GM23248 (cell line): ENCODE results near the gene YTHDF1. TPM values are rescaled to one million over a fixed set of nuclear protein-coding genes. Genes with fewer than 3 reads are reported as not detected.
A peak's percentile ranks its signal among the peaks of the same experiment; 100 is the strongest.

Experiments used
- DNase-seq: peaks from one replicate; pipeline ENCODE4 v3.0.0-alpha.2; 2015
- H2AFZ ChIP-seq: fragments of 200-600 bp; sonication (generic); 2 replicates; pipeline ENCODE4 v1.6.1; 2016; ENCODE audit warnings: antibody characterized with exemption
- H3F3A ChIP-seq: fragments of 200-600 bp; sonication (generic); 2 replicates; pipeline ENCODE4 v1.6.1; 2016; ENCODE audit warnings: mild to moderate bottlenecking, antibody characterized with exemption, mixed run types; ENCODE audit not compliant: insufficient read depth
- H3K27ac ChIP-seq: fragments of 200-600 bp; sonication (generic); 2 replicates; pipeline ENCODE4 v1.5.1; 2016; ENCODE audit warnings: mild to moderate bottlenecking
- H3K27me3 ChIP-seq: fragments of 200-600 bp; sonication (generic); replicated peaks from 2 replicates; pipeline ENCODE4 v1.6.1; 2016; ENCODE audit warnings: mild to moderate bottlenecking; ENCODE audit not compliant: insufficient read depth
- H3K36me3 ChIP-seq: fragments of 200-600 bp; sonication (generic); 2 replicates; pipeline ENCODE4 v1.6.1; 2016; ENCODE audit warnings: low read depth, mild to moderate bottlenecking
- H3K4me1 ChIP-seq: fragments of 200-600 bp; sonication (generic); 2 replicates; pipeline ENCODE4 v1.6.1; 2016; ENCODE audit warnings: mild to moderate bottlenecking; ENCODE audit not compliant: insufficient read depth
- H3K4me2 ChIP-seq: fragments of 200-600 bp; sonication (generic); one replicate; pipeline ENCODE4 v1.6.1; 2016; ENCODE audit warnings: mild to moderate bottlenecking; ENCODE audit not compliant: unreplicated experiment
- H3K4me3 ChIP-seq: fragments of 200-600 bp; sonication (generic); 2 replicates; pipeline ENCODE4 v1.5.1; 2016; ENCODE audit warnings: mild to moderate bottlenecking
- H3K79me2 ChIP-seq: fragments of 200-600 bp; sonication (generic); 2 replicates; pipeline ENCODE4 v1.6.1; 2016; ENCODE audit warnings: mild to moderate bottlenecking; ENCODE audit not compliant: insufficient read depth
- H3K9ac ChIP-seq: fragments of 200-600 bp; sonication (generic); 2 replicates; pipeline ENCODE4 v1.6.1; 2016; ENCODE audit warnings: mild to moderate bottlenecking
- H3K9me2 ChIP-seq: fragments of 200-600 bp; sonication (generic); 2 replicates; pipeline ENCODE4 v1.6.1; 2016; ENCODE audit warnings: mixed run types, mild to moderate bottlenecking, moderate library complexity; ENCODE audit not compliant: insufficient read depth
- H3K9me3 ChIP-seq: fragments of 200-600 bp; sonication (generic); one replicate; pipeline ENCODE4 v1.6.1; 2017; ENCODE audit warnings: low read depth
- H4K20me1 ChIP-seq: fragments of 200-600 bp; sonication (generic); 2 replicates; pipeline ENCODE4 v1.6.0; 2016; ENCODE audit not compliant: insufficient read depth
- EZH2 ChIP-seq: fragments of 200-600 bp; sonication (generic); IDR thresholded peaks from 2 replicates; pipeline ENCODE4 v1.6.1; 2018; ENCODE audit warnings: antibody characterized with exemption, mild to moderate bottlenecking; ENCODE audit not compliant: insufficient read depth, poor library complexity, severe bottlenecking
- EZH2phosphoT487 ChIP-seq: fragments of 200-600 bp; sonication (generic); IDR thresholded peaks from 2 replicates; pipeline ENCODE4 v1.6.1; 2018; ENCODE audit warnings: antibody characterized with exemption, moderate library complexity, mild to moderate bottlenecking, low read depth; ENCODE audit not compliant: insufficient read depth
- WGBS, 2 experiments: methylation state at CpG; one replicate each; pipeline ENCODE4 v1.1.6; 2015 to 2017; ENCODE audit warnings: low lambda C conversion rate in 2 of 2, low coverage in 1 of 2; ENCODE audit errors: missing lambda C conversion rate in 2 of 2; 5-methylcytosine and 5-hydroxymethylcytosine counted together
- in situ Hi-C: fragments of 300-500 bp; cut with MboI; formaldehyde crosslinking; loops from 2 replicates; pipeline ENCODE4 v1.15.0; 2020
- polyA plus RNA-seq: library from polyadenylated mRNA; unstranded; fragments of >200 nt; fragmentation: Nextera tagmentation; extraction: Ambion mirVana; gene quantifications from 2 replicates; pipeline ENCODE4 v1.2.1, GENCODE V29; 2016
- total RNA-seq: library from RNA; depleted of rRNA; stranded (reverse); fragments of >200 nt; shearing (Covaris generic); gene quantifications from 2 replicates; pipeline ENCODE4 v1.2.3, GENCODE V29; 2014

Gene YTHDF1
- total and polyA plus RNA-seq, 2 experiments from 2014 or later: 16.7 to 20.4 TPM

DNA sequence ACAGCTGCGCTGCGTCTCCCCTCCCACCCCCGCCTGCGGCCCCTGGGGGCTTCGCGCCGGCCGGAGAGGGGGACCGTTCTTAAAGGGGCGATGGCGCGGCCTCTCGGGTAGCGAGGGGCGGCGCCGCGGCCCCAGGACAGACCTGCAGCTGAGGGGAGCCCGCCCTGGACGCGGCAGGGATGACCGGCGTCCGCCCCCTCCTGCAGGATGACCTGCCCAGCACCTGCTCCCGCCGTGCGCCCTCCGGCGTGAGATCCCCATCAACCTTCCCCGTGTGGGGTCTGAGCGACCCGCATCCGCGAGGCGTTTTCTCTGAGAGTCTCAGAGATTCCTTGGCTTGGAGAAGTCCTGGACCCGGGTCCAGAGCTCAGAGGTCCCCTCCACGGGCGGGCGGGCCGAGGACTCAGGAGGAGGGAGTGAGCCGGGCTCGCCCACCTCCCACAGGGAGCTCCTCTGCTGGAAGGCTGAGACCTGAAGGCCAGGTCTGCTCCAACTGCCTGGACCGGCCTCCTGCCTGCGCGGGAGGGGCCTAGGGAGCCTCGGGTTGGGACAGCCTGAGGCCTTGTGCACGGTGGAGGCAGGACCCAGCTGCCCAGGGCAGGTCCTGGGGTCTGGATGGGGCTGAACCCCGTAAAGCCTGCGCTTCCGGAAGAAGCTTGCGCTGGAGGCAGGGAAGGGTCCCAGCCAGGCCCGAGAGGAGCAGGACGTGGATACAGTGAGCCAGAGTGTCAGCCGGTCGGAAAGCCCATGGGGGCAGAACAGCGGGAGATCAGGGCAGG, 38.9 kb upstream of the YTHDF1 start:
- peak; percentile 37 for TF ChIP-seq EZH2
- TF ChIP-seq EZH2phosphoT487: no peak
- H3K4me3 ChIP-seq: no peak overlapping the region
- H3F3A ChIP-seq: no peaks in the 10 kb centered on the region
- WGBS, 2 experiments: 33 to 35% methylated on average over 43 to 47 of the region's 56 CpGs
- H3K9me3 ChIP-seq: no peaks in the 10 kb centered on the region
- H3K79me2 ChIP-seq: no peaks in the 10 kb centered on the region
- no peak overlapping the region for H3K27ac ChIP-seq
- no peaks in the 10 kb centered on the region for H3K9me2 ChIP-seq
- no peaks in the 10 kb centered on the region for H3K4me1 ChIP-seq
- DNase-seq: no peak
- in situ Hi-C loops: no loop called here
- no peaks in the 10 kb centered on the region for H4K20me1 ChIP-seq
- no peaks in the 10 kb centered on the region for H3K36me3 ChIP-seq
- H2AFZ ChIP-seq: no peak overlapping the region
- no peak overlapping the region for H3K9ac ChIP-seq
- peaks cover 32% of the 10 kb centered on the region for H3K27me3 ChIP-seq
- no peak overlapping the region for H3K4me2 ChIP-seq

DNA sequence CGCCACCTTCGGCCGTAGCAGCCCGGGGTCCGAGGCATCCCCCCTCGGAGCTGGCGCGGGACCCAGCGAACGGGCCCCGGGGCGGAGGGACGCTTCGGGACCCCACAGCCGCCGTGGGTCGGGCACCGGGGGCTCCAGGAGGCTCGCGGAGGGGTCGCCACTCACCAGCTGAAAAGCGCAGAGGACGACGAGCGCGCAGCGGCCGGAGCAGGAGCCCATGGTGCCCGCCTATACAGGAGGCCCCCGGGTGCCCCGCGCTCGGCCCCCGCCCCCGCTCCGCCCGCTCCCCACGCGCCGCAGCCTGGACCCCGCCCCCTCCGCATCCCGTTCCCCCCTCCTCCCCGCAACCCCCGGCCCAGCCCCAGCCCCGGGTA, 38.3 kb upstream of the YTHDF1 start, which contains the start of gene NKAIN4:
TSS of gene NKAIN4 (minus strand) at position 232 of the 374 bp plus-strand sequence. CDS start at position 219, 13 bp downstream.
- H3K27me3 ChIP-seq: peaks cover 31% of the 10 kb centered on the region
- no peaks in the 10 kb centered on the region for H3K4me1 ChIP-seq
- H3F3A ChIP-seq: no peaks in the 10 kb centered on the region
- no peak for TF ChIP-seq EZH2
- TF ChIP-seq EZH2phosphoT487: no peak
- H4K20me1 ChIP-seq: no peaks in the 10 kb centered on the region
- WGBS, 2 experiments: 0 to 3% methylated on average over 17 to 24 of the region's 46 CpGs
- H3K9ac ChIP-seq: no peak within 1 kb of the TSS
- H3K9me2 ChIP-seq: no peaks in the 10 kb centered on the region
- H3K4me3 ChIP-seq: no peak within 1 kb of the TSS
- H3K36me3 ChIP-seq: no peaks in the 10 kb centered on the region
- no peaks in the 10 kb centered on the region for H3K9me3 ChIP-seq
- no peak within 1 kb of the TSS for H3K4me2 ChIP-seq
- no peak within 1 kb of the TSS for H2AFZ ChIP-seq
- DNase-seq: no peak
- in situ Hi-C loops: no loop called here
- H3K79me2 ChIP-seq: no peaks in the 10 kb centered on the region
- no peak within 1 kb of the TSS for H3K27ac ChIP-seq

DNA sequence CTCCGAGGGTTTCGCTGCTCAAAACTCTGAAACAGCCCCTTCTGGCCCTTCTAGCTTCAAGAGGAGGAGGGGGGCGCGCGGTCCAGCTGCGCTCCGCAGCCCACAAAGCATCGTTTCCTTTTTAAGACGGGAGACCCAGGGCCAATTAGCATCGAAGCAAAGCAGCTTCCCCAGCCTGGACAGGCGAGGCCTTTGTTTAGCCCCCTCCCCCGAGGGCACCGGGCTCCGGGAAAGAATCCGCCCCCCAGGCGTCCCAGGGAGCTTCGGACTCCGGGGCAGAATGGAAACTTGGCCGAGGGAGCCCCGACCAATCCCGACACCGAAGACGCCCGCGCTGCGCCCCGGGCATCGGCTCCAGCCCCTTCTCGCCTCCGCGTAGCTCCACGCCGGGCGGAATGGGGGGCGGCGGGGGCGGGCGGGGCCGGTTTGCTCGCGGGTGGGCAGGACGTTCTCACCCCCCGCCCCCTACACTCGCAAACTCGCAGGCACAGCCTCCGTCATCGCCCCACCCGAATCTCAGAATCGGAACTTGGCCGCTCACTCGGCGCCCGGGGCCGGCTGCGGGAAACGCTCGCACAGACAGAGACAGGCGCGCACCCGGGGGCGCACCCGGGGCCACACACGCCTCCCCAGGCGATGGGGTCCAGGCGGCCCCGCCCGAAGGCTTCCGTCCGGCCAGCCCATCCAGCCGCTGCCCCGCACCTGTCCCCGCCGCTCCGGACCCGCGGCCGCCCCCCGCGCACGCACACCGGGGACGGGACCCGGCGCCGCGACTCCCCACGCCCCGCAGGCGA, 37.7 kb upstream of the YTHDF1 start:
- TF ChIP-seq EZH2phosphoT487 (no peak), EZH2 (peak; percentile 84)
- no peak overlapping the region for H3K4me2 ChIP-seq
- no peaks in the 10 kb centered on the region for H3K36me3 ChIP-seq
- H4K20me1 ChIP-seq: no peaks in the 10 kb centered on the region
- H3K9ac ChIP-seq: no peak overlapping the region
- no peaks in the 10 kb centered on the region for H3F3A ChIP-seq
- H3K79me2 ChIP-seq: no peaks in the 10 kb centered on the region
- DNase-seq: peak; percentile 36
- H3K9me3 ChIP-seq: no peaks in the 10 kb centered on the region
- H3K27ac ChIP-seq: no peak overlapping the region
- no peaks in the 10 kb centered on the region for H3K4me1 ChIP-seq
- H3K9me2 ChIP-seq: no peaks in the 10 kb centered on the region
- 2 to 4% methylated on average over 47 to 62 of the region's 89 CpGs for WGBS, 2 experiments
- no peak overlapping the region for H2AFZ ChIP-seq
- no peak overlapping the region for H3K4me3 ChIP-seq
- H3K27me3 ChIP-seq: peaks cover 25% of the 10 kb centered on the region
- in situ Hi-C loops: no loop called here

DNA sequence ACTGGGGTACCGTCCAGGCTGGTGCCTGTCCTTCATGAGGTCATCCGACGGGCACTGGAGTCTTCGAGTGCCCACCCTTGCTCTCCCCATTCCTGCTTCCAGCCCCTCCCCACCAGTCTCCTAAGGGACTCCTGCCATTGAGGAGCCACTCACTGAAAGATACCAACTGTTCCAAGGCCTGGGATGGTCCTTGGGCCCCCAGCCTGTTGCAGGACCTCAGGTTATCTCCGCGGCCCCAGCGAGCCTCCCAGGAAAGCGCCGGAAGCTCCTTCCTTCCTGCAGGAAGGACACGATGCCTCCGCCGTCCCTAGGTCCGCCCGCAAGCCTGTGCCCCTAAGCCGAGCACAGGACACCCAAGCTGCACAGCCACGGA, 37.1 kb upstream of the YTHDF1 start:
- 31 to 34% methylated on average over 16 of the region's 16 CpGs for WGBS, 2 experiments
- no peak overlapping the region for H3K4me3 ChIP-seq
- in situ Hi-C loops: no loop called here
- no peak overlapping the region for H3K4me2 ChIP-seq
- H3K27me3 ChIP-seq: peaks cover 31% of the 10 kb centered on the region
- no peaks in the 10 kb centered on the region for H4K20me1 ChIP-seq
- no peak overlapping the region for H3K27ac ChIP-seq
- no peak overlapping the region for H3K9ac ChIP-seq
- no peaks in the 10 kb centered on the region for H3K4me1 ChIP-seq
- no peaks in the 10 kb centered on the region for H3K36me3 ChIP-seq
- no peaks in the 10 kb centered on the region for H3K79me2 ChIP-seq
- no peaks in the 10 kb centered on the region for H3K9me3 ChIP-seq
- H3F3A ChIP-seq: no peaks in the 10 kb centered on the region
- no peaks in the 10 kb centered on the region for H3K9me2 ChIP-seq
- DNase-seq: no peak
- TF ChIP-seq EZH2phosphoT487 (no peak), EZH2 (no peak)
- H2AFZ ChIP-seq: no peak overlapping the region
